Stomach smooth muscle (tissue), 2 donors: ENCODE data around the gene NTRK3.

Source experiments
- H3K27ac ChIP-seq: one replicate; pipeline ENCODE4 v1.7.0; 2013; ENCODE audit warnings: mild to moderate bottlenecking, low read length, inconsistent platforms
- H3K27me3 ChIP-seq, 2 donors: one replicate each; pipeline ENCODE4 v1.7.0; 2013; ENCODE audit warnings: low read length in 2 of 2; ENCODE audit not compliant: insufficient read depth in 2 of 2, control insufficient read depth in 1 of 2
- H3K36me3 ChIP-seq, 2 donors: one replicate each; pipeline ENCODE4 v1.7.0; 2013; ENCODE audit warnings: low read length in 2 of 2; ENCODE audit not compliant: control insufficient read depth in 2 of 2, insufficient read depth in 2 of 2
- H3K4me1 ChIP-seq: one replicate; pipeline ENCODE4 v1.7.0; 2013; ENCODE audit warnings: low read length; ENCODE audit not compliant: control insufficient read depth, insufficient read depth
- H3K4me3 ChIP-seq, 2 donors: one replicate each; pipeline ENCODE4 v1.7.0; 2013; ENCODE audit warnings: low read length in 2 of 2
- H3K9ac ChIP-seq, 2 donors: one replicate each; pipeline ENCODE4 v1.7.0; 2013; ENCODE audit warnings: low read length in 2 of 2, mild to moderate bottlenecking in 1 of 2
- H3K9me3 ChIP-seq, 2 donors: one replicate each; pipeline ENCODE4 v1.7.0; 2013; ENCODE audit warnings: low read length in 2 of 2; ENCODE audit not compliant: control insufficient read depth in 2 of 2
- donor health status: healthy.
- donor health status: Pancreatic carcinoma.

The NTRK3 gene

DNA sequence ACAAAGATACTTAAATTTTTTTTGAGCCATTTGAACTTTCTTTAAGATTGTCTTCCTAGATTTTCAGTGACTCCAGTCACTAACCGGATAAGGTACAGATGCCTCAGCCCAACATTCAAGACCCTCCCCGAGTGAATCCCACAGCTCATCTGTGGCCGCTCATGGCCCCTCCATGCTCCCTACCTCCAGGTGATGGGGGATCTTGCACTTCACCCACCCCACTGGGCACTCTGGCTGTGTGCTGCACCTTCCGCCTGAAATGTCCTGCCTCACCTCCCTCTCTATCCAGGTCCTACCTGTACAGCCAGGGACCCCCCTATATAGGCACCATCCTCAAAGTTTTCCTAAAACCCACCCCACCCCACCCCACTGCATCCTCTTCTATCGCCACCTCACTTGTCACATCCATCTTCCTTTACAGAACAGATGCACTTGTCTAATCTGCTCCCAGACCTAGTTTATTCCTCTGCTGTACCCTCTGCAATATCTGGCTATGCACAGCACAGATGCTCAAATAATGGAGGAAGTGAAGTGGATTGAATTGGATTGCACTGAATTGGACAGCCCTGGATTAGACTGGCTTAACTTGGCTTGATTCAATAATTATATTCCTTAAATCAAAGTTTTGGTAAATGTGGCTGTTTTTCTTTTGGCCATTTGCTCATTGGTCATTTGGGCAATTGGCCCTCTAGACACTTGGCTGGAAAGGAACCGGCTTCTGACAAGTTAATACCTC, 24.5 kb downstream of the NTRK3 start:
- Histone ChIP-seq H3K4me3 (no peak overlapping the region), H3K36me3 (no peaks in the 10 kb centered on the region), H3K9me3 (peaks cover 0 to 2% of the 10 kb centered on the region in 2 donors), H3K4me1 (no peaks in the 10 kb centered on the region), H3K27ac (no peak overlapping the region), H3K9ac (no peak overlapping the region), H3K27me3 (no peaks in the 10 kb centered on the region)

DNA sequence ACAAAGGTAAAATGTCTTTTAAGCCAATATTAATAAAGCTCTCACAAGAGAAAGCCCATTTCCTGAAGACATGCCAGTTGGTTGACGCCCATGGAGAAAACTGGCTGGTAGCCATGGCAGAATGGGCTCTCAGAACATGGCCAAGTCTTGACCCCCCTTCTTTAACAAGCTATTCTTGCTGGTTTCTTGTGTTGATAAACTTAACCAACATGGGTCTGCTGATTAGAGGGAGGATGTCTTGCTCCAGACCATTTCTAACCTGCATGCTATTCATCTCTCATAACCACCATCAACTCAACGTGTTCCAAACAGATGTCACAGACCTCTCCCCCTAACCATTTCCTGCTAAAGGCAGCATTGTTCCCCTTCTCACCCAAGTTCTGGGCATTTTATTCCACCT, 25.7 kb downstream of the NTRK3 start:
- no peak overlapping the region for H3K4me3 ChIP-seq
- H3K27ac ChIP-seq, result no peak overlapping the region
- H3K27me3 ChIP-seq, result no peaks in the 10 kb centered on the region
- peaks cover 0 to 2% of the 10 kb centered on the region in 2 donors for H3K9me3 ChIP-seq
- H3K4me1 ChIP-seq, result no peaks in the 10 kb centered on the region
- H3K36me3 ChIP-seq, result no peaks in the 10 kb centered on the region
- H3K9ac ChIP-seq, result no peak overlapping the region

DNA sequence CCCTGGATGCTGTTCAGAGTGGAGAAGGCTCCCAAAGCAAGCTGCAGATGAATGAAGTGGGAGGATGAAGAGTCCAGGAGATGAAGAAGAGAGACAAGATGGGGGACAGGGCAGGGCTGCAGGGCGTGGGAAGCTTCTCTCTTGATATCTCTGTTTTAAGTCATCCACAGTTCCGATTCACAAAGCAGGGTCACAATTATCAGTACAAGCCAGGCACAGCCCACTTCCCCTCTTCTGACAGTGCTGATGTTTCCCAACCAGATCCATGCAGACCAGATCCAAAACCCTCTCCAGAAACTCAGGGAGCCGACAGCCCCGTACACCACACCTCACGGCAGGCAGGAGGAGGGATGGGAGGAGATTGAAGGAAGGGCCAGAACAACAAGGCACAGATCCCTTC, 31.1 kb downstream of the NTRK3 start:
- Histone ChIP-seq H3K27me3 (no peaks in the 10 kb centered on the region), H3K36me3 (no peaks in the 10 kb centered on the region), H3K4me3 (no peak overlapping the region), H3K4me1 (no peaks in the 10 kb centered on the region), H3K9me3 (peaks cover 0 to 2% of the 10 kb centered on the region in 2 donors), H3K9ac (no peak overlapping the region), H3K27ac (no peak overlapping the region)

DNA sequence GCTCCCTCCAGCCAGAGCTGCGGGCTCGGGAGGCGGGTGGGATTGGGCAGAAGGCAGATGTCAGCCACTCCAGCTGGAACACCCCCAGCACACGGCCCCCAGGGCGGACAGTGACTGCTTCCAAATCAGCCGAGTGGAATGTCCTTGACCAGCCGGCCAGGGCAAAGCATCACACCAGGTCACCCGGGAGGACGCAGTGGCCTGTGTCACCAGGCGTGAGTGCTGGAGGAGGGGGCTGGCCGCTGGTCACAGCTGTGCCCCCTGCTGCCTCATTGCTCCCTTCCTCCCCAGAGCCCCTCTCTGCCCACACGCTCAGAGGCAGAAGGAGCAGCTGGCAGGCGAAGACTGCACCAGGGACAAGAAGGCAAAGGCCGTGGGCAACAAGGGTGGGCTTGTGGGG, 33.5 kb downstream of the NTRK3 start:
- peaks cover 19% of the 10 kb centered on the region for H3K4me1 ChIP-seq
- H3K27ac ChIP-seq, result no peak overlapping the region
- H3K36me3 ChIP-seq, result no peaks in the 10 kb centered on the region
- no peak overlapping the region for H3K4me3 ChIP-seq
- no peaks in the 10 kb centered on the region for H3K9me3 ChIP-seq
- no peak overlapping the region for H3K9ac ChIP-seq
- no peaks in the 10 kb centered on the region for H3K27me3 ChIP-seq

DNA sequence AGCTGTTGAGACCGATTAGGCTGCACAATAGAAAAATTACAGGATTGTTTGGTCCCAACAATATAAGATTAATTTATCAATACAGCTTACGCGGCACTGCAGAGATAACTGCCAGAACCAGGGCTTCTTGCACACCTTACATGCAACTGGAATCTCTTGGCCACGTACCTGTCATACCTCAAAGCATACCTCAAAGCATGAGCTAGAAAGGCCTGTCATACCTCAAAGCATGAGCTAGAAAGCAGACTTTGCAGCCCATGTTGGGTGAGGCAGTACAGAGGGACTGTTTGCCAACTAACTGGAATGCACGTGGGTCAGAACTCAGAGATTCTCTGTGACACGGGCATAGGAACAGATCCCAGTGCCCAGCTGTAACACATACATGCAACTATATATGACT, 34.7 kb downstream of the NTRK3 start:
- Histone ChIP-seq H3K9ac (no peak overlapping the region), H3K36me3 (no peaks in the 10 kb centered on the region), H3K4me1 (peaks cover 19% of the 10 kb centered on the region), H3K27ac (no peak overlapping the region), H3K9me3 (no peaks in the 10 kb centered on the region), H3K4me3 (no peak overlapping the region), H3K27me3 (no peaks in the 10 kb centered on the region)

DNA sequence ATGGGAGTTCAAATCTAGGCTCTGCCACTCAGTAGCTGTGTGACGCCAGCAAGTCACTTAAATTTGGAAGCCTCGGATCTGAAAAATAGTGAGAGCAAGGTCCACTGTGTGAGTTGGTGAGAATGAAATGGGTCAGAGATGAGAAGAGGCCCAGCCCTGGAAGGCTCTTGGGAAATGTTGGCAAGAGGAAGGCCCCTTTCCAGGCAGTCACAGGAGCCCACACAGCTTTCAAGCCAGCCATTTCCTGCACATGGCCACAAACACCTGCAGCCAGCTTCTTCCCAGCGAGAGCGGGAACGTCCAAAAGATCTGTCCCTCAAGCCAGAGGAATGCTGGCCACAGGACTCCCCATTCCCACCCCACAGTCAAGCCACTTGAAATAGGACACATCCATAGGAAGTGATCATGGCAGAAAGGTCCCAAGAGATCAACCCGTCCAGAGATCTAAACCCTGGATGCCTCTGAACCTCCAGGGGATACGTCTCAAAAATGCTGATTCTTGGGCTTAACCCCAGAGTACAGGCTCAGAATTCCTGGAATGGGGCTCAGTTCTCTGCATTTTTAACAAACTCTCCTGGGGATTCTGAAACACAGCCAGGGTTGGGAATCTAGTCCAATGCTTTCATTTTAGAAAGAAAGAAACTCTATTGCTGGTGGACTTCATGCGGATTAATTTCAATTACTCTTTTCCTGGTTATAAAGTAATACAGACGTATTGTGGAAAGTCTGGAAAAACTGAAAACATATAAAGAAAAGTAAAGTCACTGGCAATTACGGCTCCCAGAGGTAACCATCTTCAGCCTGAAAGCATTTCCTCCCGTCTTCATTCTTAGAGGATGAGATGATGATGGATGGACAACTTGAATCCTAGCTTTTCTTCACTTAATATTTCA, 35.9 kb downstream of the NTRK3 start:
- peaks cover 19% of the 10 kb centered on the region for H3K4me1 ChIP-seq
- no peak overlapping the region for H3K27ac ChIP-seq
- H3K4me3 ChIP-seq, result no peak overlapping the region
- no peaks in the 10 kb centered on the region for H3K36me3 ChIP-seq
- no peaks in the 10 kb centered on the region for H3K27me3 ChIP-seq
- no peak overlapping the region for H3K9ac ChIP-seq
- peaks cover 0 to 3% of the 10 kb centered on the region in 2 donors for H3K9me3 ChIP-seq

DNA sequence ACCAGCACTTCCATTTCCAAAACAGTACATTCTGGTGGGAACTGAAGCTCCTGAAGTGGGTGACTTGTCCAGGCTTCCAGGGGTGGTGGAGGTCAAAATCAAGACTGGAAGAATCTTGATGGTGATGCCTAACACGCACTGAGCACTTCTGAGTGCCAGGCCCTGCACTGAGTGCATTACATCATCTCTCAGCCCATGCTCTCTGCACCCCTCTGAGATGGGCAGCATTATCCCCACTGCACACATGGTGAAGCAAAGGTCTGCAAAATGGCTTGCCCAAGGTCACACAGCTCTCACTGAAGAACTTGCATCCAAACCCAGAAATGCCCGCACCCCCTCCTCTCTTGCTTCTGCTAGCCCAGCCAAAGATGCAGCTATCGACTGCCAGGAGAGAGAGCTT, 36.9 kb downstream of the NTRK3 start:
- Histone ChIP-seq H3K36me3 (no peaks in the 10 kb centered on the region), H3K27ac (no peak overlapping the region), H3K4me1 (peaks cover 19% of the 10 kb centered on the region), H3K9ac (no peak overlapping the region), H3K4me3 (no peak overlapping the region), H3K9me3 (peaks cover 0 to 3% of the 10 kb centered on the region in 2 donors), H3K27me3 (no peaks in the 10 kb centered on the region)

DNA sequence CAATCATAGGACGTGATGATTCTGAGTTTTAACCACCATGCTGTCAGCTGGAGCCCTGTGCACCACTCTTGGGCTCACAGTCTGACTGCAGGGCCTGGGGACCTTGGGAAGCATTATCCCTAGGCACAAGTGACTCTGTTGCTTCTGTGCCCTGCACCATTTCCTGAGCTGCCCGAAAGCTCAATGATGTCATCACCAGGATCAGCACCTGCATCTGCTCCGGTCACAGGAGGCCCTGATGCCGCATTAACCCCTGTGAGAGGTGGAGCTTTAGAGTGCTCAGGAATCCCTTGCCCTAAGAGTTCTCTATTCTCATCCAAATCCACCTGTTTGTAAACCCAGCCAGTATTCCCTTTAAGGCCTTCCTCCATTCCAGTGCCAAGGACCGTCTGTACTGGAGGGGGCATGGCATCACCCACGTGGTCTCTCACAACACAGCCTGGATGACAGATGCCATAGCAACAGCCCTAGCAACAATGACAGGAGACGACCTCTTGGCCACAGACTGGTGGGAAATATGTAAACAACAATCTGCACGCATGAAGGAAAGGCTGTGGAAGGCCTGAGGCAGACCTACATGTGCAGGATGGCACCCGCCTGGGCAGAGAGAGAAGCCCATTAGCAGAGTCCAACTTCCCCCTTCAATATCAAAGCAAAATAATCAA, 37.9 kb downstream of the NTRK3 start:
- no peak overlapping the region for H3K9ac ChIP-seq

DNA sequence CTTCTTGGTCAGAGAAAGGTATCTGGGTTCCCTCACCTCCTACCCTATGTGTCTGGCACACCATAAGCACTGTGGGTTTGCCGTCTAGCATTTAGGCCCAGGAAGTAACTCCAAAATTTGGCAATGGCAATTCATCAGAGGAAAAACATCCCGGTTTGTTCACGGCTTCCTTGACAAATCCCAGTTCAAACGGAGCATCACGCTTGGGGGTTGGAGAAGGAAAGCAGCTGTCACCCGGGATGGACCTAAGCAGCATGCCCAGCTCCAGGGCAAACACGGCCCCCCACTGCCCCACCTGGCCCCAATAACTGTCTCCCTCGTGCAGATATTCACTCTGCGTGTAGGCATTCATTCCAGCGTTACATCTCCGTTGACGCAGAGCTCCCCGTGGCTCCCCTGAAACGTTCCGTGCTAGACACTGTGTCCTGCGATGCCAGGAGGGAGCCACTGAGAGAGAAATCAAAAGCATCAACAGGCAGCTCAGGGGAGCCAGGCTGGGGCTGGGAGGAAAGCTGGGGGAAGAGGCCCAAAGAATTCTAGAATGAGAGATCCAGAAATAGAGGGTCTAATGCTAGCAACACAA, 41.4 kb downstream of the NTRK3 start:
- no peak overlapping the region for H3K27ac ChIP-seq
- no peaks in the 10 kb centered on the region for H3K27me3 ChIP-seq
- H3K4me1 ChIP-seq, result peaks cover 19% of the 10 kb centered on the region
- H3K9me3 ChIP-seq, result peaks cover 0 to 3% of the 10 kb centered on the region in 2 donors
- H3K4me3 ChIP-seq, result no peak overlapping the region
- H3K36me3 ChIP-seq, result no peaks in the 10 kb centered on the region
- H3K9ac ChIP-seq, result no peak overlapping the region

More for the DNA sequence above, 37.9 kb downstream of the NTRK3 start:
- H3K9me3 ChIP-seq, result peaks cover 0 to 3% of the 10 kb centered on the region in 2 donors
- H3K27me3 ChIP-seq, result no peaks in the 10 kb centered on the region
- H3K27ac ChIP-seq, result no peak overlapping the region
- H3K4me1 ChIP-seq, result peaks cover 19% of the 10 kb centered on the region
- H3K4me3 ChIP-seq, result no peak overlapping the region
- no peaks in the 10 kb centered on the region for H3K36me3 ChIP-seq

DNA sequence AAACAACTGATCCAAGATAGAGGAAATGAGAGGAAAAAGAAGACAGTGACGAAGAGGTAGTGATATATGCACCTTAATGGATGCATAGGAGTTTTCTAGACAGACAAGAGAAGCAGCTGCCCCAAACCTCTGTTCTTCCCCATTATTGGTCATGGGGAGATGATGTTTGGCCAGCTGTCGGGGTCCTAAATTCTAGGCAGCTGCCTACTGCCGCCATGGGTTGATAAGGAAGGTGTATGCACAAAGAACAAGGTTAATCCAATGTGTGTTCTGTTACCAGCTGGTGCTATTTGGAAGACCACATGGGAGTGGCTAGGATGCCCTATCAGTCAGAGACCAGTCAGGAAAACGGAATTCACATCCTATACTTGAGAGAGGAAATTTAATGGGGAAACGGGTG, 47.4 kb downstream of the NTRK3 start:
- Histone ChIP-seq H3K27ac (no peak overlapping the region), H3K4me1 (no peaks in the 10 kb centered on the region), H3K27me3 (peaks cover 3% of the 10 kb centered on the region in 2 donors), H3K9me3 (no peaks in the 10 kb centered on the region), H3K4me3 (no peak overlapping the region), H3K9ac (no peak overlapping the region), H3K36me3 (no peaks in the 10 kb centered on the region)
